Esophagus muscularis mucosa (tissue), 3 donors: ENCODE results near the gene SGSM2.

ENCODE experiments used
- POLR2A ChIP-seq: fragments of 450-650 bp; IDR thresholded peaks from one replicate; pipeline ENCODE4 v1.6.1; 2017; ENCODE audit warnings: antibody characterized with exemption, moderate library complexity, mild to moderate bottlenecking, low read depth
- POLR2AphosphoS5 ChIP-seq, 2 donors: sonication (generic); formaldehyde crosslinking; IDR thresholded peaks; one replicate each; pipeline ENCODE4 v1.6.1; 2017; ENCODE audit warnings: antibody characterized with exemption in 2 of 2
- TF ChIP-seq, protein P1 (sequence below), 3 experiments: fragments of 200-600 bp in 2 of 3; fragments of 450-650 bp in 1 of 3; sonication (generic) in 2 of 3; IDR thresholded peaks; one replicate each; pipeline ENCODE4 v1.5.1; 2017 to 2019; ENCODE audit warnings: antibody characterized with exemption in 3 of 3, mild to moderate bottlenecking in 2 of 3, moderate library complexity in 1 of 3

GRCh38 chr17:2402544-2402943 is 65.2 kb downstream of the SGSM2 start:
- TF ChIP-seq, protein P1, sequence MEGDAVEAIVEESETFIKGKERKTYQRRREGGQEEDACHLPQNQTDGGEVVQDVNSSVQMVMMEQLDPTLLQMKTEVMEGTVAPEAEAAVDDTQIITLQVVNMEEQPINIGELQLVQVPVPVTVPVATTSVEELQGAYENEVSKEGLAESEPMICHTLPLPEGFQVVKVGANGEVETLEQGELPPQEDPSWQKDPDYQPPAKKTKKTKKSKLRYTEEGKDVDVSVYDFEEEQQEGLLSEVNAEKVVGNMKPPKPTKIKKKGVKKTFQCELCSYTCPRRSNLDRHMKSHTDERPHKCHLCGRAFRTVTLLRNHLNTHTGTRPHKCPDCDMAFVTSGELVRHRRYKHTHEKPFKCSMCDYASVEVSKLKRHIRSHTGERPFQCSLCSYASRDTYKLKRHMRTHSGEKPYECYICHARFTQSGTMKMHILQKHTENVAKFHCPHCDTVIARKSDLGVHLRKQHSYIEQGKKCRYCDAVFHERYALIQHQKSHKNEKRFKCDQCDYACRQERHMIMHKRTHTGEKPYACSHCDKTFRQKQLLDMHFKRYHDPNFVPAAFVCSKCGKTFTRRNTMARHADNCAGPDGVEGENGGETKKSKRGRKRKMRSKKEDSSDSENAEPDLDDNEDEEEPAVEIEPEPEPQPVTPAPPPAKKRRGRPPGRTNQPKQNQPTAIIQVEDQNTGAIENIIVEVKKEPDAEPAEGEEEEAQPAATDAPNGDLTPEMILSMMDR (IDR thresholded peaks at IDR 0.05): no peak
- TF ChIP-seq POLR2A (no peak), POLR2AphosphoS5 (IDR thresholded peaks at IDR 0.05) (peak in 1 of 2 donors; percentile 12)
